ENCODE data around the gene KCNH6. TPM values are rescaled to one million over a fixed set of nuclear protein-coding genes. Genes with fewer than 3 reads are reported as not detected.

KCNH6 gene
- total and polyA plus RNA-seq, 9 of the 15 experiments (the other 6 are each of a cell fraction or from before 2014, with no cell fraction given) = not detected

DNA sequence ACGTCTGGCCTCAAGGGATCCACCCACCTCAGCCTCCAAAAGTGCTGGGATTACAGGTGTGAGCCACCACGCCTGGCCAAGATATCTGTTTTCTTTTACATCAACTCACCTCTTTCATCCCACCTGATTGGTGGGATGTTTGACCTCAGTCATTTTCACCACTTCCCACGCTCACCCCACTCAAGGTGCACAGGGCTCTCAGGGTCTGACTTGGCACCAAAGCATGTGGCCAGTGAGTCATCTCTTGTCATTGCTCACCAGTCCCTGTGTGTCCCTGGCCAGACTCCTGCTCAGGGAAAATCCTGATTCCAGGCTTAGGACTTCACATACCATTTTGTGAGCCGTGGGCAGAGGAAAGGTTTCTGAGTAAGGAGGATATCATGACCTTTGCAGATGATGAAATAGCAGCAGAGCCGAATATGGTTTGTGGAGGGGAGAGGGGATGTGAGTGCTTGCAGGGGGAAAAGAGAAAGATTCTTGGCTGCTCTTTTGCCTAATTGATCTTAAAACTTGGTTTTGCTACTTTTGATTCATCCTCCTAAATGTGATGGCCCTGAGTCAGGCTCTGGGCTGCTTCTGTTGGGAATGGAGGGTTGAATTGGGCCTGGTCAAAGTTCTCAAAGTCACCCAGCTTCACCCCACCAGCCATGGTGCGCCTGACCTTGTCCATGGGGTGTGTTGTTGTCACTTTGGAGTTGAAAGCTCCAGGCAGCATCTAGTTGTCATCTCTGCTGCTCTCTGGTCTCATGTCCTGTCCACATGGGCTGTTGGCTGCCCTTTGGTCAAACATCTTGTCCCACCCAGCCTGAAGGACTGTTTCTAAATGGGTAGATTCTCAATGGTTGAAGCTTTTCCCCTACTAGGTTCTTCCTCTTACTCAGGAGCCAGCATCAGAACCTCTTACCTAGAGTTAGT lies 6.0 kb upstream of the KCNH6 start:
- CTCF ChIA-PET (ENCODE audit: low intra/inter-chr PET ratio) = no interaction called here
- no peak for FAIRE-seq

More for the DNA sequence above, 6.0 kb upstream of the KCNH6 start:
- H3K27me3 ChIP-seq (ENCODE audit: control insufficient read depth in 2 of 2, insufficient read depth in 2 of 2, low read length in 2 of 2) = peaks cover 14 to 28% of the 10 kb centered on the region in 2 experiments; a peak in 3 of 5 replicates
- H3K79me2 ChIP-seq (ENCODE audit: control insufficient read depth, insufficient read depth, low read length) = no peaks in the 10 kb centered on the region
- H3K4me3 ChIP-seq = no peak overlapping the region
- H3K36me3 ChIP-seq (ENCODE audit: control insufficient read depth, insufficient read depth, low read length) = no peaks in the 10 kb centered on the region
- in situ Hi-C loops (cut with MboI) = no loop called here
- no peak overlapping the region for H2AFZ ChIP-seq (ENCODE audit: low read depth, low read length)
- H3K9ac ChIP-seq (ENCODE audit: insufficient read depth in 1 of 2, low read depth in 2 of 2, low read length in 2 of 2) = no peak overlapping the region
- BruUV-seq (replicated peaks) = no TSS peak
- no peaks in the 10 kb centered on the region for H3K9me3 ChIP-seq (replicated peaks; ENCODE audit: control insufficient read depth, insufficient read depth, low read depth, low read length)
- H4K20me1 ChIP-seq (replicated peaks; ENCODE audit: control insufficient read depth, insufficient read depth, low read length) = 0 out of 2 replicates have a peak, but pooled peaks cover 5% of the 10 kb centered on the region
- under 1% methylated on average over 6 of the region's 6 CpGs for WGBS (ENCODE audit: insufficient coverage, low coverage, missing lambda C conversion rate)
- TF ChIP-seq FOSL1 (tag; conservative IDR thresholded peaks at IDR 0.05) (peak; percentile 58), ZNF124 (CRISPR knock-in tag; IDR thresholded peaks at IDR 0.05) (no peak), JUND (IDR thresholded peaks at IDR 0.05; ENCODE audit: borderline replicate concordance, low read depth, low read length) (peak; percentile 42; the same call in 1 of the 2 replicates), JUND (tag; IDR thresholded peaks at IDR 0.05; ENCODE audit: borderline replicate concordance, low read depth, low read length) (no peak), SMARCE1 (IDR thresholded peaks at IDR 0.05) (no peak), EGR1 (conservative IDR thresholded peaks at IDR 0.05) (peak; percentile 63), NELFE (IDR thresholded peaks at IDR 0.05; ENCODE audit: insufficient read depth, insufficient read length) (no peak), NCOR1 (IDR thresholded peaks at IDR 0.05) (no peak), RNF2 (IDR thresholded peaks at IDR 0.05) (no peak), ETS2 (tag; IDR thresholded peaks at IDR 0.05; ENCODE audit: borderline replicate concordance, poor library complexity, severe bottlenecking) (no peak), CEBPG (CRISPR knock-in tag; IDR thresholded peaks at IDR 0.05) (no peak), CEBPG (tag; conservative IDR thresholded peaks at IDR 0.05 in 1 of 2, IDR thresholded peaks at IDR 0.05 in 1 of 2) (0 out of 4 replicates have a peak, but pooled peaks of 1 of the 2 experiments have one; percentile 52), CHD4 (IDR thresholded peaks at IDR 0.05; ENCODE audit: insufficient read depth, insufficient replicate concordance, low read depth, low read length, poor library complexity, severe bottlenecking) (no peak)
- TF ChIP-seq, protein P1, sequence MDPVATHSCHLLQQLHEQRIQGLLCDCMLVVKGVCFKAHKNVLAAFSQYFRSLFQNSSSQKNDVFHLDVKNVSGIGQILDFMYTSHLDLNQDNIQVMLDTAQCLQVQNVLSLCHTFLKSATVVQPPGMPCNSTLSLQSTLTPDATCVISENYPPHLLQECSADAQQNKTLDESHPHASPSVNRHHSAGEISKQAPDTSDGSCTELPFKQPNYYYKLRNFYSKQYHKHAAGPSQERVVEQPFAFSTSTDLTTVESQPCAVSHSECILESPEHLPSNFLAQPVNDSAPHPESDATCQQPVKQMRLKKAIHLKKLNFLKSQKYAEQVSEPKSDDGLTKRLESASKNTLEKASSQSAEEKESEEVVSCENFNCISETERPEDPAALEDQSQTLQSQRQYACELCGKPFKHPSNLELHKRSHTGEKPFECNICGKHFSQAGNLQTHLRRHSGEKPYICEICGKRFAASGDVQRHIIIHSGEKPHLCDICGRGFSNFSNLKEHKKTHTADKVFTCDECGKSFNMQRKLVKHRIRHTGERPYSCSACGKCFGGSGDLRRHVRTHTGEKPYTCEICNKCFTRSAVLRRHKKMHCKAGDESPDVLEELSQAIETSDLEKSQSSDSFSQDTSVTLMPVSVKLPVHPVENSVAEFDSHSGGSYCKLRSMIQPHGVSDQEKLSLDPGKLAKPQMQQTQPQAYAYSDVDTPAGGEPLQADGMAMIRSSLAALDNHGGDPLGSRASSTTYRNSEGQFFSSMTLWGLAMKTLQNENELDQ (CRISPR knock-in tag; IDR thresholded peaks at IDR 0.05; ENCODE audit: borderline replicate concordance) = no peak
- TF ChIP-seq, protein P2, sequence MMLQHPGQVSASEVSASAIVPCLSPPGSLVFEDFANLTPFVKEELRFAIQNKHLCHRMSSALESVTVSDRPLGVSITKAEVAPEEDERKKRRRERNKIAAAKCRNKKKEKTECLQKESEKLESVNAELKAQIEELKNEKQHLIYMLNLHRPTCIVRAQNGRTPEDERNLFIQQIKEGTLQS (IDR thresholded peaks at IDR 0.05) = peak; percentile 71
- TF ChIP-seq, protein P2 (CRISPR knock-in tag; conservative IDR thresholded peaks at IDR 0.05) = no peak
- POLR2A ChIA-PET = interaction anchor here (0.5 kb wide), 1 partner anchor 59 kb away, joined by 5 read pairs; no protein-coding TSS in a partner anchor
- intact Hi-C loops (cut with micrococcal nuclease) = no loop called here
- H3K4me2 ChIP-seq (ENCODE audit: insufficient read depth, low read length) = no peak overlapping the region
- no peak overlapping the region for H3K27ac ChIP-seq (ENCODE audit: extremely low read depth, low read depth, low read length)
- no peak for DNase-seq (ENCODE audit: extremely low read depth in 1 of 4, low spot score in 3 of 4)
- H3K9me1 ChIP-seq (ENCODE audit: control insufficient read depth, insufficient read depth, low read length) = no peaks in the 10 kb centered on the region
- no peaks in the 10 kb centered on the region; a peak in 1 of 5 replicates for H3K4me1 ChIP-seq (replicated peaks in 1 of 2; ENCODE audit: control insufficient read depth in 2 of 2, insufficient read depth in 2 of 2, low read length in 2 of 2)
- ATAC-seq = no peak; the same call in 2 of the 3 replicates
